NCI-H2171 treated with DMSO at 0.1 percent for 48 hours (cell line): ENCODE measurements around the gene RPS6KA2.

Experiments
- DNase-seq: peaks from one replicate; lab custom pipeline; 2025; lab: John Stamatoyannopoulos, UW

RPS6KA2 gene

DNA sequence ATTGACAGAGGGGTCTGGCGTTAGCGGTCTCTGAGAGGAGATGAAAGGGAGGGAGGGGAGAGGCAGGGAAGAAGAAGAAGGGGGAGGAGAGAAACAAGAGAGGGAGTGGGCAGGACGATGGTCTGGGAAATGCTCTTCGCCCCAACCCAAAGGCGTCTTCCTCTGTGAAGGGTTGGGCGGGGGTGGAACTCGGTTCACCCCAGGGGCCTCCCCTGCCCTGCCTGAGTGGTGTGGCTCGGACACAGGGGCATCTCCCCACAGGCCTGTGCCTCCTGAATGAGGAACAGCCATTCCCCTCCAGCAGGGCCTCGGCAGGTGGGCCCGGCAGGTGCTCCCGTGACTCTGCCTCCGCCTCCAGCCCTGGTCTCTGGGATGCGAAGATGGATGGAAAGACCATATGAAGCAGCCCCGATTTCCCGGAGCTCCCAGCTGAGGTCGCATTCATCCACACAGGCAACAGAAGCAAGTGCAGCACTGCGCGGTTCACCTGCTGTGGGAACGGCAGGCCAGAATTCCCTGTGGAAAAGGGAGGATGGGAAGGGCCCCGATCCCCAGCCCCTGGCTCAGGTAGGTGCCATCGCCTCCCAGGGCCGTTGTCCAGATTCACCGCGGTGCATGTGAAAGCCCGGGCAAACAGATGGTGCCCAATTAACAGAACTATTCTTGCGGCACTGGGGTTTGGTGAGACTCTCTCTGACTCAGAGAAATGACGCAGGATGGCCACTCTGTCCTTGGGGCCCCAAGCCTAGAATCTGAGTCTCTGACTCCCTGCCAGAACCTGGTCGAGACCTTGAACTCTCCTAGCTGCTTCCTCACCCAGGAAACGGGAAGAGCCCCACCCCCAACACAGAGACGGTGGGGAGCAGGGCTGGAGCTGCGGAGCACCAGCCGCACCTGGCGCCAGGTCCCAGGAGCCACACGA, 29.4 kb upstream of the RPS6KA2 start:
- DNase-seq: peak; percentile 24

DNA sequence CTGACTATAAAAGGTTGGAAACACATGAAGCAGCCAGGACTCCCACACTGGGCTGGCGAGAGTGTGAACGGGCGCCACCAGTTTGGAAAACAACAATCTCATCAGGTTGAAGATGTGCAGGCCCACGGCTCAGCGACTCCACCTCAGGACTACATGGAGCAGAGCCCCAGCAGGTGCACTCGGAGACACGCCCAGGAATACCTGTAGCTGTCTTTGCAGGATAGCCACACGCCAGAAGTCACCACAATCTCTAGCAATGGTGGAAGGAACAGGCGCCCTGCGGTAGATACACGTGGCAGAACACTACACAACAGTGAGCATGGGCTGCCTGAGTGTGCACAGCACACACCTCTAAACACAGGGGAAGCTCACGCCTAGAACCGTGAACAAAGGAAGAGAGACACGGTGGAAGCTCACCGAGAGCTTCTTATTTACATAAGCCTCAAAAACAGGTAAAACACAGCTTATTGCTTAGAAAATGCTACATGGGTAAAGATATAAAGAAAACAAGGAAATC, 28.7 kb upstream of the RPS6KA2 start:
- no peak for DNase-seq

- no peak for DNase-seq
These were observed 28.2 kb upstream of the RPS6KA2 start for GRCh38 chr6:166655251-166655650.

DNA sequence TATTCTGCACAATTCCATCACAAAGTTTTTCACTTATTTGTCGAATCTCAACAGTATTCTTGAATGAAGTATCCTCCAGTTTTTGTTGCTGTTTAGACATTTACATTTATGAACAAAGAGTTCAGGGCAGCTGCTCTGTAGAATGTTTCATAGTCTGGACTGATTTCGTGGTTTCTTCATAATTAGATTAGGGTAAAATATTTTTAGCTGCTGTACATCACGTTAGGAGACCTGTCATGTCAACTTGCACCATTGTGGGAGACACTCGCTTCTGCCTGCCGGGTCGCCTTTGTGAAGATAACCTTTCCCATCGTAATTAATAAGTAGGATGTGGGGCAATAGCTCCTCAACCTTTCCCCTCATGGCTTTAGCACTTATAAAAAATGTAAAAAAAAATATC, 27.5 kb upstream of the RPS6KA2 start:
- DNase-seq: no peak

GRCh38 chr6:166653639-166653941, 26.5 kb upstream of the RPS6KA2 start:
- DNase-seq: no peak

- no peak for DNase-seq
These were observed 24.1 kb upstream of the RPS6KA2 start for GRCh38 chr6:166650824-166651807.

DNA sequence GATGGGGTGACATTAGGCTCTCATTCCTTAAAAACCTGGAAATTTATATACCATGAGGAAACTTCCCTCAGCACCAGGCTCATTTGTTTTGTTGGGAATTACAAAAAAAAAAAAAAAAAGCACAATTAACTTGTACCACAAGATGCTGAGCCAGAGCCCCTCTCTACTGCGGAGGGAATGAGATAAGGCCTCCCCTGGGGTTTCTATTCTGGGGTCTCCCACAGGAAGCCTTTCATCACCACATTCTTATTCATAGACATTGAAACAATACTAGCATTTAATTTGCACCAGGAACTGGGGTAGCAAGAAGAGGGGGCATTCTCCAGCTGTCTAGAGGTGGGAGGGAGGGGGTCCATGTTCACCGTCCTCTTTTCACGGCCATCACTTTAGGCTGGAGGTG, 23.0 kb upstream of the RPS6KA2 start:
- no peak for DNase-seq

- DNase-seq: no peak
These were observed 21.8 kb upstream of the RPS6KA2 start for GRCh38 chr6:166648846-166649245.

DNA sequence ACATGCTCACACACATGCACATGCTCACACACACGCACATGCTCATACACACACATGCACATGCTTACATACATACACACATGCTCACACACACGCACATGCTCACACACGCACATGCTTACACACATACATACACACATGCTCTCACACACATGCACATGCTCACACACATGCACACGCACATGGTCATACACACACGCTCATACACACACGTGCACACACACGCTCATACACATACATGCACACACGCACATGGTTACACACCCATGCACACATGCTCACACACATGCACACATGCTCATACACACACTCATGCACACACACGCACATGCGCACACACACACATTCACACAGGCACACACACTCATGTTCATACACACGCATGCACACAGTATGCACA, 20.8 kb upstream of the RPS6KA2 start:
- DNase-seq: no peak

- no peak for DNase-seq
These were observed 19.7 kb upstream of the RPS6KA2 start for GRCh38 chr6:166646716-166647115.

GRCh38 chr6:166645896-166646295, 18.8 kb upstream of the RPS6KA2 start:
- no peak for DNase-seq

- DNase-seq: no peak
These were observed 17.6 kb upstream of the RPS6KA2 start for GRCh38 chr6:166644681-166645080.

GRCh38 chr6:166643891-166644590, 17.0 kb upstream of the RPS6KA2 start:
- DNase-seq: no peak

DNA sequence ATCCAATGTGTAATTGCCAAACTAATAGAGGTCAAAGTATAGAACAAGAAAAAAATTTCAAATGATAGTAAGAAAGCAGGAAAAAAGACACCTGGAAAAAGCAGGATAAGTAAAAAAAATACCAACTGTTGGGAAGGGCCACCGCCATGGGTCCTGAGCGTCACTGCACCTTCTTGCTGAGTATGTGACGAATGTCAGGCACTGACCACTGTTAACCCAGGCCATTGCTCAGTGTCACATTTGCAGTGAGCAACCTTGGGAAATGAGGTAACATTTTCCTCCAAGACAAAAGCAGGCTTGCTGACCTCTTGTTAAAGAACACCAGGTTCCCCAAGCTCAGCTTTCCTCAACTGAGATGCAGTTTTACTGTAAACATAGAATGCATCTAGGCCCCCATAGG, 15.6 kb upstream of the RPS6KA2 start:
- DNase-seq: no peak

- DNase-seq: peak; percentile 12
These were observed 13.4 kb upstream of the RPS6KA2 start for GRCh38 chr6:166640342-166641043.

GRCh38 chr6:166639921-166640320, 12.9 kb upstream of the RPS6KA2 start:
- DNase-seq: no peak

- no peak for DNase-seq
These were observed 11.5 kb upstream of the RPS6KA2 start for GRCh38 chr6:166638573-166638964.

GRCh38 chr6:166637812-166638572, 10.9 kb upstream of the RPS6KA2 start:
- no peak for DNase-seq

DNA sequence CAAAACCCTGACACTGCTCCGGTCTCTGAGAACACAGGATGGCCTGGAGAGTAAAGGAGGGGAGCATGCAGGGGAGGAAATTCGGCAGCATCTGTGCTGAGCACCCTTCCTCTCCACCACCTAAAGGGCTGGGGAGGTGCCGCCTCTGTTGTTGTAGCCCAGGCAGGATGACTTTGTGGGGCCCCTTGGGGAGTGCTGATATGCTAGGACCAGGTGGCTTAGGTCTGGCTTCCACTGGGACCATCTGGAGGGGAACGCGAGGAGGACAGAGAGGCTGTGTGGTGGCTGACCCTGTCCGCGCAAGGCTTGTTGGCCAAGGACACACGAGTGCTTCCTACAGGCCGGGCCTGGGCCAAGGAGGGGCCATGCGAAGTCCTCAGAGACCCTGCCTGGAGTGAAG, 9.9 kb upstream of the RPS6KA2 start:
- DNase-seq: no peak

DNA sequence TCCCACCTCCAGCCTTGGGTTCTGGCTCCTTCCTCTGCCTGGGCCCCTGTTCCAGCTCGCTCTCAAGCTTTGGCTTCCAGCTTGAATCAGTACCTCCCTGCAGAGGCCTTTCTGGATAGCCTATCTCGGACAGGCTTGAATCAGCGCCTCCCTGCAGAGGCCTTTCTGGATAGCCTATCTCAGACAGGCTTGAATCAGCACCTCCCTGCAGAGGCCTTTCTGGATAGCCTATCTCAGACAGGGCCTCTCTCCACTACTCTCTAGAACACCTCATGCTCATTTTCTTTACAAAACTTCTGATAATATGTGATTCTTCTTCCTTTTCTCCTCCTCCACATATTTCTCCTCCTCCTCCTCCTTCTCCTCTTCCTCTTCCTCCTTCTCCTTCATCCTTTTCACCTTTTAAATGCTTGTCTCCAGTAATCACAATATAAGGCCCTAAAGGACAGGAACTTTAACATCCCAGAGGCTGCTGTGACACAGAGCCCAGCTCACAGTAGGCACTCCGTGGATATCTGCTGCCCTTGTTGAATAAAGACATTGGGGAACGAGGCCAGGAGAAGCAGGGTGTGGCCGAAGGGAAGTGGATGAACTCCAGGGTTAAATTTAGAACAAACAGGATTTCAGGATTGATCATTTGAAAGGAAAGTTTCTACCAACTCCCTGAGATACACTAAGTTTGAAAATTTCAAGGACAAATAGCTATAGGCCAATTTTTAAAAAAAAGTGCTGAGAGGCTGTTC, 9.3 kb upstream of the RPS6KA2 start:
- no peak for DNase-seq
